ENCODE results near the gene TMTC2. TPM values are rescaled to one million over a fixed set of nuclear protein-coding genes. Genes with fewer than 3 reads are reported as not detected.

The TMTC2 gene
- total RNA-seq, 1 donor from 2014 or later: 3.4 TPM

- no peak overlapping the region for H3K27ac ChIP-seq (replicated peaks)
These were observed 200.1 kb downstream of the TMTC2 start for GRCh38 chr12:82886671-82887340.

GRCh38 chr12:82893896-82894295 lies 207.2 kb downstream of the TMTC2 start:
- intact Hi-C loops (cut with micrococcal nuclease): no loop called here
- Histone ChIP-seq H3K36me3 (no peaks in the 10 kb centered on the region), H3K4me1 (no peaks in the 10 kb centered on the region), H3K27ac (replicated peaks) (no peak overlapping the region), H3K4me3 (no peak overlapping the region), H3K27me3 (ENCODE audit: low read depth) (no peaks in the 10 kb centered on the region), H3K9me3 (replicated peaks) (no peaks in the 10 kb centered on the region)
- no peak for TF ChIP-seq CTCF (IDR thresholded peaks at IDR 0.05; ENCODE audit: borderline replicate concordance)
- no peak for DNase-seq

More at GRCh38 chr12:82886671-82887340, 200.1 kb downstream of the TMTC2 start:
- Histone ChIP-seq H3K36me3 (no peaks in the 10 kb centered on the region), H3K4me3 (no peak overlapping the region), H3K9me3 (replicated peaks) (no peaks in the 10 kb centered on the region), H3K27me3 (ENCODE audit: low read depth) (no peaks in the 10 kb centered on the region), H3K4me1 (no peaks in the 10 kb centered on the region)
- intact Hi-C loops (cut with micrococcal nuclease): no loop called here
- no peak for DNase-seq
- no peak for TF ChIP-seq CTCF (IDR thresholded peaks at IDR 0.05; ENCODE audit: borderline replicate concordance)

- no peak for TF ChIP-seq CTCF (IDR thresholded peaks at IDR 0.05; ENCODE audit: borderline replicate concordance)
- no peaks in the 10 kb centered on the region for H3K4me1 ChIP-seq
- H3K9me3 ChIP-seq (replicated peaks): no peaks in the 10 kb centered on the region
- H3K27me3 ChIP-seq (ENCODE audit: low read depth): no peaks in the 10 kb centered on the region
- DNase-seq: no peak
- H3K4me3 ChIP-seq: no peak overlapping the region
- no peaks in the 10 kb centered on the region for H3K36me3 ChIP-seq
- intact Hi-C loops (cut with micrococcal nuclease): no loop called here
- H3K27ac ChIP-seq (replicated peaks): no peak overlapping the region
These were observed 209.6 kb downstream of the TMTC2 start for GRCh38 chr12:82896277-82896676.

GRCh38 chr12:82896979-82897378 lies 210.3 kb downstream of the TMTC2 start:
- intact Hi-C loops (cut with micrococcal nuclease): no loop called here
- no peaks in the 10 kb centered on the region for H3K36me3 ChIP-seq
- no peaks in the 10 kb centered on the region for H3K27me3 ChIP-seq (ENCODE audit: low read depth)
- H3K27ac ChIP-seq (replicated peaks): no peak overlapping the region
- no peak for DNase-seq
- no peaks in the 10 kb centered on the region for H3K4me1 ChIP-seq
- H3K4me3 ChIP-seq: no peak overlapping the region
- H3K9me3 ChIP-seq (replicated peaks): no peaks in the 10 kb centered on the region
- no peak for TF ChIP-seq CTCF (IDR thresholded peaks at IDR 0.05; ENCODE audit: borderline replicate concordance)

- DNase-seq: no peak
- no peaks in the 10 kb centered on the region for H3K4me1 ChIP-seq
- TF ChIP-seq CTCF (IDR thresholded peaks at IDR 0.05; ENCODE audit: borderline replicate concordance): no peak
- no peaks in the 10 kb centered on the region for H3K27me3 ChIP-seq (ENCODE audit: low read depth)
- intact Hi-C loops (cut with micrococcal nuclease): no loop called here
- no peak overlapping the region for H3K4me3 ChIP-seq
- H3K36me3 ChIP-seq: no peaks in the 10 kb centered on the region
- H3K9me3 ChIP-seq (replicated peaks): no peaks in the 10 kb centered on the region
- no peak overlapping the region for H3K27ac ChIP-seq (replicated peaks)
These were observed 211.7 kb downstream of the TMTC2 start for GRCh38 chr12:82898441-82898840.

All from left ventricle myocardium inferior (tissue), 1 donor.